ENCODE data around the gene DNAJB11.
"Not testable (repeated sequence)": the region's sequence is repeated elsewhere in the genome, so short reads cannot be mapped to it uniquely, and the experiment has no call there.

The DNAJB11 gene

GRCh38 chr3:186580785-186581184 is 10.3 kb downstream of the DNAJB11 start:
- Histone ChIP-seq H3K27ac (no peak overlapping the region), H3K36me3 (replicated peaks) (peaks cover 60% of the 10 kb centered on the region), H3K27me3 (replicated peaks) (no peaks in the 10 kb centered on the region), H3K4me3 (ENCODE audit: low read depth, low read length) (no peak overlapping the region)
- no peak for DNase-seq
- TF ChIP-seq CTCF (IDR thresholded peaks at IDR 0.05; ENCODE audit: low read depth, low read length, missing control alignments) = no peak
- in situ Hi-C loops (cut with HindIII; ENCODE audit: low pct_ligation_motif_present, low sequenced_read_pairs) = no loop called here

- no peak for DNase-seq
- H3K27me3 ChIP-seq (replicated peaks) = no peaks in the 10 kb centered on the region
- H3K36me3 ChIP-seq (replicated peaks) = peaks cover 53% of the 10 kb centered on the region
- H3K4me3 ChIP-seq (ENCODE audit: low read depth, low read length) = no peak overlapping the region
- no peak for TF ChIP-seq CTCF (IDR thresholded peaks at IDR 0.05; ENCODE audit: low read depth, low read length, missing control alignments)
- H3K27ac ChIP-seq = no peak overlapping the region
- in situ Hi-C loops (cut with HindIII; ENCODE audit: low pct_ligation_motif_present, low sequenced_read_pairs) = no loop called here
Observed at GRCh38 chr3:186582541-186582940, 12.0 kb downstream of the DNAJB11 start.

- in situ Hi-C loops (cut with HindIII; ENCODE audit: low pct_ligation_motif_present, low sequenced_read_pairs) = no loop called here
- Histone ChIP-seq H3K36me3 (replicated peaks) (peaks cover 49% of the 10 kb centered on the region), H3K4me3 (ENCODE audit: low read depth, low read length) (no peak overlapping the region), H3K27ac (no peak overlapping the region), H3K27me3 (replicated peaks) (no peaks in the 10 kb centered on the region)
- DNase-seq = no peak
- no peak for TF ChIP-seq CTCF (IDR thresholded peaks at IDR 0.05; ENCODE audit: low read depth, low read length, missing control alignments)
Observed at GRCh38 chr3:186583831-186584230, 13.3 kb downstream of the DNAJB11 start.

- H3K4me3 ChIP-seq (ENCODE audit: low read depth, low read length); H3K27me3 ChIP-seq (replicated peaks); DNase-seq; in situ Hi-C loops (cut with HindIII; ENCODE audit: low pct_ligation_motif_present, low sequenced_read_pairs); H3K27ac ChIP-seq: not testable (repeated sequence)
- peaks cover 40% of the 10 kb centered on the region for H3K36me3 ChIP-seq (replicated peaks)
Observed at GRCh38 chr3:186586245-186586644, 15.7 kb downstream of the DNAJB11 start.

GRCh38 chr3:186587183-186587582 is 16.7 kb downstream of the DNAJB11 start:
- TF ChIP-seq CTCF (IDR thresholded peaks at IDR 0.05; ENCODE audit: low read depth, low read length, missing control alignments) = no peak
- in situ Hi-C loops (cut with HindIII; ENCODE audit: low pct_ligation_motif_present, low sequenced_read_pairs) = no loop called here
- H3K4me3 ChIP-seq (ENCODE audit: low read depth, low read length) = no peak overlapping the region
- no peak overlapping the region for H3K27ac ChIP-seq
- no peaks in the 10 kb centered on the region for H3K27me3 ChIP-seq (replicated peaks)
- DNase-seq = no peak
- peaks cover 34% of the 10 kb centered on the region for H3K36me3 ChIP-seq (replicated peaks)

GRCh38 chr3:186588632-186589031 is 18.1 kb downstream of the DNAJB11 start:
- no peak overlapping the region for H3K27ac ChIP-seq
- no peak for DNase-seq
- TF ChIP-seq CTCF (IDR thresholded peaks at IDR 0.05; ENCODE audit: low read depth, low read length, missing control alignments) = no peak
- peaks cover 22% of the 10 kb centered on the region for H3K36me3 ChIP-seq (replicated peaks)
- in situ Hi-C loops (cut with HindIII; ENCODE audit: low pct_ligation_motif_present, low sequenced_read_pairs) = no loop called here
- H3K4me3 ChIP-seq (ENCODE audit: low read depth, low read length) = no peak overlapping the region
- H3K27me3 ChIP-seq (replicated peaks) = no peaks in the 10 kb centered on the region
